ENCODE results near the gene NDUFV2. TPM values are rescaled to one million over a fixed set of nuclear protein-coding genes. Genes with fewer than 3 reads are reported as not detected.

The NDUFV2 gene
- total RNA-seq, 1 donor from 2014 or later, result 124 TPM

DNA sequence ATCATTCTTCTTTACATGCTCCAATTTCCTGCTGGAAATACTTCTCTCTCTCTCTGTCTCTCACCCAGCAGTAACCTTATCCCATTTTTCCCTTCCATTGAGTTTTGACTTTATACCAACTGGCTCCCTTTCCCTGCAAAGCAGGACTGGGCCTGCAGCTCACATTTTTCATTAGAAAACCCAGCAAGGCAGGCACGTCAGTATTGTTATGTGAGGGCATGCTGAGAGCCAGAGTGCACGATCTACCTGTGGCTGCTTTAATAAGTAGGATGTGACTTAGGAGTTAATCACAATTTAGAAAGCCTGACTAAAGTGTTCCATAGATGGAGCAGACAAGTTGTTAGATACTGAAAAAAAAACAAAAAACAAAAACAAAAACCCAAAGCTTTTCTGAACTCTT lies 5.2 kb upstream of the NDUFV2 start:
- Histone ChIP-seq H3K4me3 (ENCODE audit: low read length in 3 of 3) (peak overlapping the region in 1 of 3 donors; percentile 28), H3K9me3 (ENCODE audit: control insufficient read depth in 3 of 3, low read length in 3 of 3) (no peaks in the 10 kb centered on the region), H3K9ac (ENCODE audit: low read depth in 1 of 3, low read length in 3 of 3) (peak overlapping the region in 1 of 3 donors; percentile 37), H3K27ac (ENCODE audit: low read depth, low read length) (peak overlapping the region; percentile 48), H3K36me3 (ENCODE audit: control insufficient read depth in 3 of 3, insufficient read depth in 3 of 3, low read length in 3 of 3) (no peaks in the 10 kb centered on the region), H3K4me1 (ENCODE audit: control insufficient read depth in 3 of 3, insufficient read depth in 3 of 3, low read length in 3 of 3) (peaks cover 0 to 4% (median 2%) of the 10 kb centered on the region in 3 donors), H3K27me3 (ENCODE audit: control insufficient read depth in 3 of 3, insufficient read depth in 3 of 3, low read length in 3 of 3) (no peaks in the 10 kb centered on the region)

DNA sequence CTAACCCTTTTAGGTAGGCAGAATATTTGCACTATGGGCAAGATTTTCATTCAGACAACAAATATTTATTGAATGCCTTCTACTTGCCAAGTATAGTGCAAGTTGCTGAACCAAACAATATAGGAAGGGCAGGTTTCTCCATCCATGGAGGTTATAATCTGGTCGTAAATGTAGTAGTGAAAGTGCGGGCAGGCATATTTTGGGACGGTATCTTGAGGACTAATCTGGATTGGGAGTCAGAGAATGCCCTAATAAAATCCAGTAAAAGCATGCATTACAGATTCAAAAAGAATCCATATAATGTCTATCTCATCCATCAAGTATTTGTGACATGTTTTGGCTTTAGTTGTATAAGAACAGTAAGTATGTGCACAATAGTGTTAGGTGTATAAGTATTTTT lies 1.7 kb upstream of the NDUFV2 start:
- Histone ChIP-seq H3K36me3 (ENCODE audit: control insufficient read depth in 3 of 3, insufficient read depth in 3 of 3, low read length in 3 of 3) (no peaks in the 10 kb centered on the region), H3K4me1 (ENCODE audit: control insufficient read depth in 3 of 3, insufficient read depth in 3 of 3, low read length in 3 of 3) (peaks cover 15 to 25% (median 23%) of the 10 kb centered on the region in 3 donors), H3K27ac (ENCODE audit: low read depth, low read length) (no peak overlapping the region), H3K27me3 (ENCODE audit: control insufficient read depth in 3 of 3, insufficient read depth in 3 of 3, low read length in 3 of 3) (no peaks in the 10 kb centered on the region), H3K4me3 (ENCODE audit: low read length in 3 of 3) (no peak overlapping the region), H3K9me3 (ENCODE audit: control insufficient read depth in 3 of 3, low read length in 3 of 3) (no peaks in the 10 kb centered on the region), H3K9ac (ENCODE audit: low read depth in 1 of 3, low read length in 3 of 3) (no peak overlapping the region)

DNA sequence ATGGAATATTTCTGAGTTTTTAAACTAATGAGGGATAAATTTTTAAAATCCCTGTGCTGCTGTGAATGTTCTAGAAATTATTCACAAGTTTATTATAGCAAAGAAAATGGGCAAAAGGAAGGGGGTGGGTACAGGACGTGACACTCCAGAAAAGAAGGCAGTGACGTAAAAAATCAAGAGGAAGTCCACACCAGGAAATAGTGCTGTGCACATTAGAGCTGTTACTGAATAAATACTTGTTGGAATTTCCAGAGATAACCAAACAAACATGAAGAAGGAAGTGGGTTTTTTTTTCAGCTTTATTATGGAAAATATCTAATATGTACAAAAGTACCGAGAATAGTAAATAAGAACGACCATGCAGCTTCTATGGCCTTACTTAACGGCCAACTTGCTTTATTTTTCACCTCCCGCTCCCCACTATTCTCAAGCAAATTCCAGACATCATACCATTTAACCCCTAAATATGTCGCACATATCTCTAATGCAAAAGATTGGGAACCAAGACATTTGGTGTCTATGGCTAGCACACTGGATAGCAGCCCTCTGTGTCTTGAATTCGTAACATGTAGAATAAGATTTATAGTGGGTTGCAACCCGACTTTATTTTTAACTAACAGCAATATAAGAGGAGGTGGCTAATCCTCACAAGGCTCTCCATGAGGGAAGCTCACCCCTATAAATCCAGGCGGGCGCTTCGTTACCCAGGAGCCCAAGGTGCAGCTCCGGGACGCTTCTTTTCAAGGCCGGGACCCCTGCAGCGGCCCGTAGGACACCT lies 580 bp upstream of the NDUFV2 start:
- H3K27me3 ChIP-seq (ENCODE audit: control insufficient read depth in 3 of 3, insufficient read depth in 3 of 3, low read length in 3 of 3), result no peaks in the 10 kb centered on the region

DNA sequence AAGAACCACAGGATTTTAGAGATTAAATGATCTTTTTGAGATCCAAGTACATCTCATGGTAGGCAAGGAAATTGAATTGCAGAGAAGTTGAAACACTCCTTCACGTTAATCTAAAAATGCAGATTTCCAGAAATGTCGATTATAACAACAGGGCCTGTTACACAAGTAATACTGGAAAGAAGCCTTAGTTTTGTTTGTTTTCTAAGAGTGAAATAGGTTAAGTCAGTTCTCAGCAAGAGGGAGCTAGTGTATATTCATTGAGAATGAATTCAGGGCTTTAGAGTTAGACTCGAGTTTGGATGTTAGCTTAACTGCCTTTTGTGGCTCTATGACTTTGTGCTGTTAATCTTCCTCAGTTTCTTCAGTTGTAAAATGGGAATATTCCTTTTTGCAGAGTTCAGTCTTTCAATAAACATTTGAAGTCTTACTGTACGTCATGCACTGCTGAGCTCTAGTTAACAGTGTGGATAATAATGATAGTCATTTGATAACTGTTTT lies 926 bp downstream of the NDUFV2 start:
- H3K4me3 ChIP-seq (ENCODE audit: low read length in 3 of 3), result peak overlapping the region; percentile 77 to 98 (median 80)
- H3K9me3 ChIP-seq (ENCODE audit: control insufficient read depth in 3 of 3, low read length in 3 of 3), result no peaks in the 10 kb centered on the region
- no peaks in the 10 kb centered on the region for H3K27me3 ChIP-seq (ENCODE audit: control insufficient read depth in 3 of 3, insufficient read depth in 3 of 3, low read length in 3 of 3)
- peak overlapping the region; percentile 86 for H3K27ac ChIP-seq (ENCODE audit: low read depth, low read length)
- H3K36me3 ChIP-seq (ENCODE audit: control insufficient read depth in 3 of 3, insufficient read depth in 3 of 3, low read length in 3 of 3), result no peaks in the 10 kb centered on the region
- peaks cover 34 to 51% (median 40%) of the 10 kb centered on the region in 3 donors for H3K4me1 ChIP-seq (ENCODE audit: control insufficient read depth in 3 of 3, insufficient read depth in 3 of 3, low read length in 3 of 3)
- peak overlapping the region; percentile 86 to 99 (median 92) for H3K9ac ChIP-seq (ENCODE audit: low read depth in 1 of 3, low read length in 3 of 3)

More for the DNA sequence above, 580 bp upstream of the NDUFV2 start:
- peak overlapping the region; percentile 81 to 94 (median 89) for H3K9ac ChIP-seq (ENCODE audit: low read depth in 1 of 3, low read length in 3 of 3)
- peak overlapping the region; percentile 86 for H3K27ac ChIP-seq (ENCODE audit: low read depth, low read length)
- H3K4me1 ChIP-seq (ENCODE audit: control insufficient read depth in 3 of 3, insufficient read depth in 3 of 3, low read length in 3 of 3), result peaks cover 26 to 36% (median 34%) of the 10 kb centered on the region in 3 donors
- H3K36me3 ChIP-seq (ENCODE audit: control insufficient read depth in 3 of 3, insufficient read depth in 3 of 3, low read length in 3 of 3), result no peaks in the 10 kb centered on the region
- no peaks in the 10 kb centered on the region for H3K9me3 ChIP-seq (ENCODE audit: control insufficient read depth in 3 of 3, low read length in 3 of 3)
- peak overlapping the region; percentile 80 to 96 (median 80) for H3K4me3 ChIP-seq (ENCODE audit: low read length in 3 of 3)

DNA sequence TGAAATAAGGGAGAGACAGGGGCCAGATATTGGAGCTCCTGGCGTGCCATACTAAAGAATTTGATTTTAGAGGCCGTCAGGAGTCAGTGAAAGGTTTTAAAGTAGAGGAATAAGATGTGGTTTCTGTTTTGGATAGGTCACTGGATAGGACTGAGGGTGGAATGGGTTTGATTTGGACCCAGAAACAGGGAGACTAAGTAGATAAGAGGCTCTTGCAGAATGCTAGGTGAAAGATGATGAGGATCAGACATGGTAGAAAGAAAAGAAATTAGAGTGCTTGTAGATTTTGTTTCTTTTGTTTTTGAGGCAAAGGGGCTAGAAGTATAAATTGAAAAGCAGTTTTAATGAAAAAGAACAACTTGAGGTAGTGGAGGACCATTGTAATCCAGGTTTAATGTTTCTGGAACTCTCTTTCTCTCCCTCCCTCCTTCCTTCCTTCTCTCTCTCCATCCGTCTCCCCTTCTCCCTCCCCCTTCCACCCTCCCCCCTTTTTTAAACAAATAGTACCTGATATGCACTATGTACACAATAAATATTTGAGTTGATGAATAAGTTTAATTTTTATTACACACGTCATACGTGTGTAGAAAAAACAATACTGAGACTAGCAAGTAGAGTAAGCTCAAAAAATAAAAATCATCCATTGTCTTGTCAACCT lies 1.9 kb downstream of the NDUFV2 start:
- Histone ChIP-seq H3K27me3 (ENCODE audit: control insufficient read depth in 3 of 3, insufficient read depth in 3 of 3, low read length in 3 of 3) (no peaks in the 10 kb centered on the region), H3K9ac (ENCODE audit: low read depth in 1 of 3, low read length in 3 of 3) (peak overlapping the region; percentile 86 to 99 (median 92)), H3K36me3 (ENCODE audit: control insufficient read depth in 3 of 3, insufficient read depth in 3 of 3, low read length in 3 of 3) (no peaks in the 10 kb centered on the region), H3K4me3 (ENCODE audit: low read length in 3 of 3) (peak overlapping the region; percentile 77 to 98 (median 80)), H3K27ac (ENCODE audit: low read depth, low read length) (peak overlapping the region; percentile 86), H3K9me3 (ENCODE audit: control insufficient read depth in 3 of 3, low read length in 3 of 3) (no peaks in the 10 kb centered on the region), H3K4me1 (ENCODE audit: control insufficient read depth in 3 of 3, insufficient read depth in 3 of 3, low read length in 3 of 3) (peaks cover 40 to 60% (median 42%) of the 10 kb centered on the region in 3 donors)

DNA sequence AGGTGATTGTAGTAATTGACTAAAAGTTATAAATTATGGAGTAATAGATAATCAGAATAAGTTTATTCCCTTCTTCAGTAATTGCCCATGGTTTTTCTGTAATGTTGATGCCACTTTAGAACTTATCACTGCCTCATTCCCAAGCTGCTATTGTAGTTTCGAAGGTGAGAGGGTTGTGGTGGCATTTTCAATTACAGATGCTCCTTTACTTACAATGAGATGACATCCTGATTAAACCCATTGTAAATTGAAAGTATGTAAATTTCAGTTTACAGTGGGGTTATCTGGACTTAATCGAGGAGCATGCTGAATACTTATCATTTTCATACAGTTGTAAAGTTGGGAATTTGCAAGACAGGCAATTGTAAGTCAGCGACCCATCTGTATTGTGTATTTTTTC lies 2.9 kb downstream of the NDUFV2 start:
- no peak overlapping the region for H3K27ac ChIP-seq (ENCODE audit: low read depth, low read length)
- H3K36me3 ChIP-seq (ENCODE audit: control insufficient read depth in 3 of 3, insufficient read depth in 3 of 3, low read length in 3 of 3), result no peaks in the 10 kb centered on the region
- H3K27me3 ChIP-seq (ENCODE audit: control insufficient read depth in 3 of 3, insufficient read depth in 3 of 3, low read length in 3 of 3), result no peaks in the 10 kb centered on the region
- H3K4me3 ChIP-seq (ENCODE audit: low read length in 3 of 3), result peak overlapping the region in 2 of 3 donors; percentile 37 to 98
- H3K9me3 ChIP-seq (ENCODE audit: control insufficient read depth in 3 of 3, low read length in 3 of 3), result no peaks in the 10 kb centered on the region
- peaks cover 42 to 69% (median 43%) of the 10 kb centered on the region in 3 donors for H3K4me1 ChIP-seq (ENCODE audit: control insufficient read depth in 3 of 3, insufficient read depth in 3 of 3, low read length in 3 of 3)
- H3K9ac ChIP-seq (ENCODE audit: low read depth in 1 of 3, low read length in 3 of 3), result peak overlapping the region in 2 of 3 donors; percentile 1 to 29

DNA sequence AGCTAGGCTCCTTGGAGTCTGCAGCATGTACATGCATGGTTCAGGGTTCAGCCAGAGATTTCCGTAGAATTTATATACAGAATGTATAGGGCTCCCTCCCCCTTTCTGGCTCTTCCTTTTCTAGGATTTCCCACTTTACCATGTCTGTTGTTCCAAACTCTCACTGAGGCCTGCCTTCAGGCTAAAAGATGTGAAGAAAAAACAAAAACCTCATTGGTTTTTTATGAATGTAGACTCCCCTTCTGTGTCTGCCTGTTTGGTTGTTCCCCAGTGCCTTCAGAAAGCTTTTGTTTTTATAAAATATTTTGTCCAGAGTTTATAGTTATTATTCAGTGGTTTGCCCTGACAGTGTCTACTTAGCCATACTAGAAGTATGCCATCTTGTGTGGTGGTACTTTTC lies 3.6 kb downstream of the NDUFV2 start:
- no peaks in the 10 kb centered on the region for H3K9me3 ChIP-seq (ENCODE audit: control insufficient read depth in 3 of 3, low read length in 3 of 3)
- H3K36me3 ChIP-seq (ENCODE audit: control insufficient read depth in 3 of 3, insufficient read depth in 3 of 3, low read length in 3 of 3), result no peaks in the 10 kb centered on the region
- no peak overlapping the region for H3K27ac ChIP-seq (ENCODE audit: low read depth, low read length)
- H3K4me3 ChIP-seq (ENCODE audit: low read length in 3 of 3), result peak overlapping the region in 2 of 3 donors; percentile 6 to 50
- peak overlapping the region; percentile 1 to 51 (median 17) for H3K9ac ChIP-seq (ENCODE audit: low read depth in 1 of 3, low read length in 3 of 3)
- peaks cover 43 to 76% (median 45%) of the 10 kb centered on the region in 3 donors for H3K4me1 ChIP-seq (ENCODE audit: control insufficient read depth in 3 of 3, insufficient read depth in 3 of 3, low read length in 3 of 3)
- no peaks in the 10 kb centered on the region for H3K27me3 ChIP-seq (ENCODE audit: control insufficient read depth in 3 of 3, insufficient read depth in 3 of 3, low read length in 3 of 3)

DNA sequence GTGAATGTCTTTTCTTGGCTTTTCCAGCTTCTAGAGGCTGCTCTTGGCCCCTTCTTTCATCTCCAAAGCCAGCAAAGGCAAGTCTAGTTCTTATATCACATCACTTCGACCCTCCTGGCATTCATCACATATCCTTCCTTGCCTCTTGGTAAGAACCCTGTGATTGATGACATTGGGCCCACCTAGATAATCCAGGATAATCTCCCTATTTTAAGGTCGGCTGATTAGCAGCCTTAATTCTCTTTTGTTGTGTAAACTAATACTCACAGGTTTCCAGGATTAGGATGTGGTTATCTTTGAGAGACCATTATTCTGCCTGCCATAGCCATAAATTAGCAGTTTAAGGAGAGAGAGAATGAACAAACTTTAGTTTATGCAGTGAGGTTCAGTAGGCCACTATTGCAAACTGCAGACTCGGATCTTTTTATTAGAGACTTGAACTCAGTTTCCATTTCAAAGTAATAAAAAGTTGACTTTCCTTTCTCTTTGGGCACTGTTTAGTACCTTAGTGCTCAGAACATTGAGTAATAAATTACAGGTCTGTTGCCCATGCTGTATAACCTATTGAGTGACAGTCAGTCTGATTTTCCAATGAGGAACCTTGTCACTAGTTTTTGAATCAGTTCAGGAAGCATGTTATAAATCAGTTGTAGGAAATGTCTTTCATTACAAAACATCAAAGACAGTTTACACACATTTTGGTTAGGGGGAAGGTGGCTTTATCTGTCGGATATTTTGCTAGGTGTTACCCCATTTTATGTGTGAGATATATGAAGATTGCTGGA lies 4.5 kb downstream of the NDUFV2 start:
- H3K4me1 ChIP-seq (ENCODE audit: control insufficient read depth in 3 of 3, insufficient read depth in 3 of 3, low read length in 3 of 3), result peaks cover 43 to 76% (median 45%) of the 10 kb centered on the region in 3 donors
- no peaks in the 10 kb centered on the region for H3K27me3 ChIP-seq (ENCODE audit: control insufficient read depth in 3 of 3, insufficient read depth in 3 of 3, low read length in 3 of 3)
- H3K9me3 ChIP-seq (ENCODE audit: control insufficient read depth in 3 of 3, low read length in 3 of 3), result no peaks in the 10 kb centered on the region
- H3K36me3 ChIP-seq (ENCODE audit: control insufficient read depth in 3 of 3, insufficient read depth in 3 of 3, low read length in 3 of 3), result no peaks in the 10 kb centered on the region
- no peak overlapping the region for H3K27ac ChIP-seq (ENCODE audit: low read depth, low read length)
- H3K4me3 ChIP-seq (ENCODE audit: low read length in 3 of 3), result no peak overlapping the region
- H3K9ac ChIP-seq (ENCODE audit: low read depth in 1 of 3, low read length in 3 of 3), result peak overlapping the region in 2 of 3 donors; percentile 0 to 51

DNA sequence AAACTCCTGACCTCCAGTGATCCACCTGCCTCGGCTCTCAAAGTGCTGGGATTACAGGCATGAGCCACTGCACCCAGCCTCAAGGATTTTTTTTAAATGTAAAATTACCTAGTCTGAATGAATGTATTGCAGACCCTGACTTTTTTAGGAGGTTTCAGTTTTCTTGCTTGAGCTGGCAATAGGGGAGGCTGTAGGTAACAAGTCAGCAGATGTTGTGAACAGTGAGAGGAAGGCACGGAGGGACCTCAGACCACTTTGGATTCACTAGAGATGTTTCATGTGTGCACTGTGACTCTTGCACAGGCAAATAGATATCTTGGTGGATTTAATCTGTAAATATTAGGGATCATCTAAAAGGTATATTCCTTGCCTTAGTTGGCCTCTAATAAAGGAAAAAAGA lies 6.4 kb downstream of the NDUFV2 start:
- Histone ChIP-seq H3K36me3 (ENCODE audit: control insufficient read depth in 3 of 3, insufficient read depth in 3 of 3, low read length in 3 of 3) (no peaks in the 10 kb centered on the region), H3K9me3 (ENCODE audit: control insufficient read depth in 3 of 3, low read length in 3 of 3) (no peaks in the 10 kb centered on the region), H3K27me3 (ENCODE audit: control insufficient read depth in 3 of 3, insufficient read depth in 3 of 3, low read length in 3 of 3) (no peaks in the 10 kb centered on the region), H3K9ac (ENCODE audit: low read depth in 1 of 3, low read length in 3 of 3) (peak overlapping the region in 1 of 3 donors; percentile 7), H3K27ac (ENCODE audit: low read depth, low read length) (no peak overlapping the region), H3K4me3 (ENCODE audit: low read length in 3 of 3) (peak overlapping the region in 1 of 3 donors; percentile 3), H3K4me1 (ENCODE audit: control insufficient read depth in 3 of 3, insufficient read depth in 3 of 3, low read length in 3 of 3) (peaks cover 54 to 83% (median 55%) of the 10 kb centered on the region in 3 donors)

Data from skeletal muscle tissue (tissue), 4 donors.